K562 (cell line): ENCODE data around the gene DIRAS1. TPM values are rescaled to one million over a fixed set of nuclear protein-coding genes. Genes with fewer than 3 reads are reported as not detected.
A peak's percentile ranks its signal among the peaks of the same experiment; 100 is the strongest.

Source experiments
- ATAC-seq: fragments of 200-7000 bp; cut with Tn5 transposase; 3 replicates; pipeline ENCODE4 v1.9.1; 2020; ENCODE audit warnings: moderate library complexity
- BruUV-seq: library from RNA; stranded (reverse); fragments of 400-500 nt; replicated peaks from 2 replicates; lab custom pipeline; 2021; lab: Mats Ljungman, UMichigan
- CTCF ChIA-PET: fragments of 300-600 bp; formaldehyde crosslinking; extraction: SDS; loops from one replicate; lab custom pipeline; 2021; ENCODE audit warnings: low intra/inter-chr PET ratio; lab: Yijun Ruan, JAX
- POLR2A ChIA-PET: fragments of 300-600, 350-650 bp; sonication (Branson Sonifier 250); formaldehyde crosslinking; extraction: SDS; loops from one replicate; lab custom pipeline; 2021; ENCODE audit warnings: antibody characterized with exemption, inconsistent platforms; lab: Yijun Ruan, JAX
- DNase-seq, 4 experiments: peaks; one replicate each; pipeline versions ENCODE4 v3.0.0 to v3.0.0-alpha.2; 2011 to 2018; ENCODE audit warnings: low spot score in 3 of 4, mixed read lengths in 3 of 4; ENCODE audit errors: extremely low read depth in 1 of 4
- FAIRE-seq: peaks from 2 replicates; lab custom pipeline; 2011; peaks lifted over from hg19 to GRCh38; lab: Jason Lieb, UNC
- H2AFZ ChIP-seq: 2 replicates; pipeline ENCODE4 v1.6.0; 2011; ENCODE audit warnings: low read depth, low read length, control low read depth, inconsistent platforms
- H3K27ac ChIP-seq: fragments of 200-600 bp; 3 replicates; pipeline ENCODE4 v1.8.0; 2011; ENCODE audit warnings: low read depth, mild to moderate bottlenecking, control low read depth, inconsistent platforms, low read length, moderate library complexity, mixed read lengths; ENCODE audit errors: extremely low read depth
- H3K27me3 ChIP-seq, 2 experiments: fragments of 300-600 bp in 1 of 2; 2 replicates in 1 of 2; 3 replicates in 1 of 2; pipeline versions ENCODE4 v1.6.0 to v1.8.0; 2011; ENCODE audit warnings: inconsistent platforms in 2 of 2, low read length in 2 of 2, mild to moderate bottlenecking in 1 of 2, mixed read lengths in 1 of 2, moderate library complexity in 1 of 2; ENCODE audit not compliant: control insufficient read depth in 2 of 2, insufficient read depth in 2 of 2
- H3K36me3 ChIP-seq: fragments of 300-600 bp; 3 replicates; pipeline ENCODE4 v1.8.0; 2011; ENCODE audit warnings: mild to moderate bottlenecking, low read length, inconsistent platforms; ENCODE audit not compliant: control insufficient read depth, insufficient read depth
- H3K4me1 ChIP-seq, 2 experiments: fragments of 200-600 bp in 1 of 2; replicated peaks in 1 of 2; 2 replicates in 1 of 2; 3 replicates in 1 of 2; pipeline versions ENCODE4 v1.5.1 to v1.8.0; 2011; ENCODE audit warnings: inconsistent platforms in 2 of 2, low read length in 2 of 2, mild to moderate bottlenecking in 1 of 2, mixed read lengths in 1 of 2, moderate library complexity in 1 of 2; ENCODE audit not compliant: control insufficient read depth in 2 of 2, insufficient read depth in 2 of 2
- H3K4me2 ChIP-seq: 2 replicates; pipeline ENCODE4 v1.6.1; 2011; ENCODE audit warnings: low read length, control low read depth, inconsistent platforms, mixed read lengths; ENCODE audit not compliant: insufficient read depth
- H3K4me3 ChIP-seq: fragments of 200-600 bp; sonication (generic), shearing (Covaris generic); 2 replicates; pipeline ENCODE4 v1.5.1; 2016; ENCODE audit warnings: control low read depth, inconsistent platforms
- H3K79me2 ChIP-seq: fragments of 200-600 bp; 3 replicates; pipeline ENCODE4 v1.8.0; 2011; ENCODE audit warnings: low read length, inconsistent platforms; ENCODE audit not compliant: control insufficient read depth, insufficient read depth
- H3K9ac ChIP-seq, 2 experiments: 2 replicates each; pipeline versions ENCODE4 v1.6.0 to v1.6.1; 2011; ENCODE audit warnings: low read depth in 2 of 2, low read length in 2 of 2, control low read depth in 1 of 2, inconsistent platforms in 1 of 2, mild to moderate bottlenecking in 1 of 2, mixed read lengths in 1 of 2; ENCODE audit not compliant: insufficient read depth in 1 of 2
- H3K9me1 ChIP-seq: one replicate; pipeline ENCODE4 v1.6.0; 2011; ENCODE audit warnings: inconsistent platforms, mild to moderate bottlenecking, low read length, moderate library complexity; ENCODE audit not compliant: control insufficient read depth, insufficient read depth
- H3K9me3 ChIP-seq: replicated peaks from 2 replicates; pipeline ENCODE4 v1.5.1; 2011; ENCODE audit warnings: low read depth, low read length, inconsistent platforms; ENCODE audit not compliant: control insufficient read depth, insufficient read depth
- H4K20me1 ChIP-seq: replicated peaks from 2 replicates; pipeline ENCODE4 v1.6.1; 2011; ENCODE audit warnings: low read length, inconsistent platforms, mixed read lengths; ENCODE audit not compliant: control insufficient read depth, insufficient read depth
- BCOR ChIP-seq: fragments of 450-650 bp; IDR thresholded peaks from 2 replicates; pipeline ENCODE4 v1.6.1; 2016
- RBM25 ChIP-seq: fragments of 200-400 bp; formaldehyde crosslinking; IDR thresholded peaks from 2 replicates; pipeline ENCODE4 v1.6.1; 2018; ENCODE audit warnings: low read length, low read depth, moderate library complexity; ENCODE audit not compliant: severe bottlenecking
- RCOR1 ChIP-seq, 2 experiments: IDR thresholded peaks; 2 replicates each; pipeline ENCODE4 v1.6.1; 2012; ENCODE audit warnings: low read depth in 2 of 2, low read length in 2 of 2, borderline replicate concordance in 1 of 2, improper control_type of control experiment in 1 of 2
- YY1 ChIP-seq, 3 experiments: IDR thresholded peaks; 2 replicates each; pipeline ENCODE4 v1.6.1; 2011; ENCODE audit warnings: low read length in 2 of 3, mild to moderate bottlenecking in 2 of 3, moderate library complexity in 2 of 3, borderline replicate concordance in 1 of 3, control low read depth in 1 of 3, low read depth in 1 of 3; ENCODE audit not compliant: insufficient read depth in 3 of 3, insufficient replicate concordance in 2 of 3, control insufficient read depth in 1 of 3, insufficient read length in 1 of 3; ENCODE audit errors: extremely low read depth in 1 of 3
- WGBS: fragments of 100-300 bp; shearing (Covaris generic); methylation state at CpG from one replicate; pipeline ENCODE4 v1.1.6; 2016; ENCODE audit warnings: low coverage, mixed read lengths; ENCODE audit not compliant: insufficient coverage; ENCODE audit errors: missing lambda C conversion rate; 5-methylcytosine and 5-hydroxymethylcytosine counted together
- in situ Hi-C: fragments of 300-500 bp; cut with MboI; formaldehyde crosslinking; loops from 4 replicates; pipeline ENCODE4 v1.15.0; 2018; ENCODE audit warnings: inconsistent platforms, mixed read lengths
- intact Hi-C: fragments of 100-400 bp; cut with micrococcal nuclease; formaldehyde crosslinking; loops from 2 replicates; pipeline ENCODE4 v1.14.2; 2022
- polyA plus RNA-seq, 8 experiments: library from polyadenylated mRNA; depleted of rRNA in 4 of 8; stranded (reverse) in 5 of 8; unstranded in 3 of 8; fragments of >200 nt; fragmentation: Nextera tagmentation in 2 of 8; fragmentation: Illumina TruSeq in 1 of 8; extraction: Ambion mirVana in 2 of 8; extraction: Trizol in 1 of 8; gene quantifications; 2 replicates each; pipeline versions ENCODE4 v1.2.1 to v1.2.3, GENCODE V29; 2011 to 2014; ENCODE audit warnings: inconsistent platforms in 1 of 8, missing spikeins in 1 of 8
- total RNA-seq, 7 experiments: library from RNA; depleted of rRNA in 6 of 7; stranded (reverse); fragments of >200 nt in 6 of 7; fragmentation: Illumina TruSeq in 2 of 7; extraction: Trizol in 2 of 7; gene quantifications; 2 replicates each; pipeline versions ENCODE4 v1.2.1 to v1.2.3, GENCODE V29; 2011 to 2021; ENCODE audit warnings: low replicate concordance in 1 of 7
- TF ChIP-seq, protein P1 (sequence below): sonication (generic); formaldehyde crosslinking; IDR thresholded peaks from 2 replicates; pipeline ENCODE4 v1.8.1; 2023; ENCODE audit warnings: mild to moderate bottlenecking, missing genetic modification reagents

DIRAS1 gene
- total and polyA plus RNA-seq, 9 of the 15 experiments (the other 6 are each of a cell fraction or from before 2014, with no cell fraction given): 0.11 to 12.0 (median 2.9) TPM

DNA sequence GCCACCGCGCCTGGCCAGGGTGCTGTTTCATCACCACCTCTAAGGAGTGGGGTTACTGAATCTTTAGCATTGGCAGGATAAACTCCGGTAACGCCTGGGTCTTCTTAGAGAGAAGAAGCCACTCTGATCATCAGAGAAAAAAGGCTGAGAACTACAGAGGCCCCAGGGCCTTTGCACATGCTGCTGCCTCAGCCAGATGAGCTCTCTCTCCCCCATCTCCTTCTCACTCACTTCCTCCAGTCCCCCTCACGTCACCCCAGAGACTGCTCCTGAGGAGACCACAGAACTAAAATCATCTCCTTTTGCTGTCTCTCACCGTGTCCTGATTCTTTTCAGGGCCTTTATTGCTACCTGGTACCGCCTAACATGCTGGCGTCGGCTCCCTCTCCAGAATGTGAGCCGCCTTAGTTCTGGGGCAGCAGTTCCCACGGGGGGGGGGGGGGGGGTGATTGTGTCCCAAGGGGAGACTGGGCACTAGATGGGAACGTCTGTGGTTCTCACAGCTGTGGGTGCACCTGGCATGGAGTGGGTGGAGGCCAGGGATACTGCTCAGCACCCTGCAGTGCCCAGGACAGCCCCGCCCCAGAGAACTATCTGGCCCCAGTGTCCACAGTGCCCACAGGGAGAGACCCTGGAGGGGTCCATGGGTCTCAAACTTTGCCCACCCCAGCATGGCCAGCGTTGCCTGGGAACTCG lies 5.1 kb upstream of the DIRAS1 start:
- no peaks in the 10 kb centered on the region for H3K9me3 ChIP-seq
- CTCF ChIA-PET: no interaction called here
- DNase-seq (no peak), FAIRE-seq (no peak), ATAC-seq (no peak)
- POLR2A ChIA-PET: interaction anchor here (0.6 to 4.5 kb wide), 4 partner anchors 8 to 496 kb away, joined by 3 to 21 read pairs (median 6); partner anchors contain the start of gene SLC39A3
- no peak overlapping the region for H3K4me2 ChIP-seq
- no peak overlapping the region for H3K4me3 ChIP-seq
- intact Hi-C loops (no loop called here), in situ Hi-C loops (no loop called here)
- H2AFZ ChIP-seq: no peak overlapping the region
- H3K4me1 ChIP-seq: peaks cover 17 to 67% of the 10 kb centered on the region in 2 experiments
- H3K27ac ChIP-seq: no peak overlapping the region
- H3K9ac ChIP-seq: peak overlapping the region in 1 of 2 experiments; percentile 24; a peak in 1 of 4 replicates
- H4K20me1 ChIP-seq: peaks cover 13% of the 10 kb centered on the region; the same call in 1 of the 2 replicates
- TF ChIP-seq YY1 (IDR thresholded peaks at IDR 0.05; ENCODE audit: borderline replicate concordance in 1 of 3, control insufficient read depth in 1 of 3, extremely low read depth in 1 of 3, insufficient read depth in 3 of 3, insufficient read length in 1 of 3, insufficient replicate concordance in 2 of 3, low read depth in 1 of 3, low read length in 2 of 3): no peak
- TF ChIP-seq RBM25: peak; percentile 86
- TF ChIP-seq BCOR: peak; percentile 62; the same call in 1 of the 2 replicates
- TF ChIP-seq, protein P1, sequence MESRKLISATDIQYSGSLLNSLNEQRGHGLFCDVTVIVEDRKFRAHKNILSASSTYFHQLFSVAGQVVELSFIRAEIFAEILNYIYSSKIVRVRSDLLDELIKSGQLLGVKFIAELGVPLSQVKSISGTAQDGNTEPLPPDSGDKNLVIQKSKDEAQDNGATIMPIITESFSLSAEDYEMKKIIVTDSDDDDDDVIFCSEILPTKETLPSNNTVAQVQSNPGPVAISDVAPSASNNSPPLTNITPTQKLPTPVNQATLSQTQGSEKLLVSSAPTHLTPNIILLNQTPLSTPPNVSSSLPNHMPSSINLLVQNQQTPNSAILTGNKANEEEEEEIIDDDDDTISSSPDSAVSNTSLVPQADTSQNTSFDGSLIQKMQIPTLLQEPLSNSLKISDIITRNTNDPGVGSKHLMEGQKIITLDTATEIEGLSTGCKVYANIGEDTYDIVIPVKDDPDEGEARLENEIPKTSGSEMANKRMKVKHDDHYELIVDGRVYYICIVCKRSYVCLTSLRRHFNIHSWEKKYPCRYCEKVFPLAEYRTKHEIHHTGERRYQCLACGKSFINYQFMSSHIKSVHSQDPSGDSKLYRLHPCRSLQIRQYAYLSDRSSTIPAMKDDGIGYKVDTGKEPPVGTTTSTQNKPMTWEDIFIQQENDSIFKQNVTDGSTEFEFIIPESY (CRISPR knock-in tag): 0 out of 2 replicates have a peak, but pooled peaks have one; percentile 18
- TF ChIP-seq RCOR1 (IDR thresholded peaks at IDR 0.05; ENCODE audit: borderline replicate concordance in 1 of 2, low read depth in 2 of 2, low read length in 2 of 2): 0 out of 4 replicates have a peak, but pooled peaks of 1 of the 2 experiments have one; percentile 8
- H3K79me2 ChIP-seq: no peaks in the 10 kb centered on the region
- peaks cover 2 to 10% of the 10 kb centered on the region in 2 experiments; a peak in 2 of 5 replicates for H3K27me3 ChIP-seq
- H3K9me1 ChIP-seq: peaks cover 6% of the 10 kb centered on the region
- BruUV-seq: no TSS peak
- peaks cover 1% of the 10 kb centered on the region; the same call in 1 of the 3 replicates for H3K36me3 ChIP-seq
- 51% methylated on average over 7 of the region's 15 CpGs for WGBS
